GM12878 (cell line): Measurements from ENCODE around the gene TSPEAR.

Experiments used
- EZH2 ChIP-seq: IDR thresholded peaks from 2 replicates; pipeline ENCODE4 v1.6.1; 2012; ENCODE audit warnings: low read depth, mild to moderate bottlenecking, control low read depth, inconsistent platforms, low read length, borderline replicate concordance; ENCODE audit not compliant: control insufficient read depth
- RAD21 ChIP-seq: IDR thresholded peaks from 2 replicates; pipeline ENCODE4 v1.6.1; 2011; ENCODE audit warnings: mild to moderate bottlenecking, low read depth, low read length, moderate library complexity; ENCODE audit not compliant: insufficient read depth

DNA sequence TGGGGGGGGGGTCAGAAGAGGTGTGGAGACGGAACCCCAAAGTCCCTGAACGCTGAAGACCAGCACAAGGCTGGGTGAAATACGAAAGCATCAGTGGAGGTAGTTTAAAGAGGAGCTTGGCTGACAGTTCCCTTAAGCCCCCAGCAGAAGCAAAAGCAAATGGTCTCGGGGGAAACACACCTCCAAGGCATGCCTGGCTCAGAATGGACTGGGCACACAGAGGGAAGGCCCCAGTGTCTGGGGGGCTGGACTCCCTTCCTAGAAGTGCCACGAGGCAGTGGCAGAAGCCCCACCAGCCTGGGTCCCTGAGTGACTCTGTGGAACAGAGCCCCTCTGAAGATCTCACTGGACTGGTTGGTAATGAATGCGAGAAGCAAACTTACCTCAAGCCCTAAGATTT, 46.4 kb upstream of the TSPEAR start:
- TF ChIP-seq EZH2 (no peak), RAD21 (no peak)
